GM19463 (cell line): ENCODE measurements around the gene PARP1.
"Not testable (repeated sequence)": the region's sequence is repeated elsewhere in the genome, so short reads cannot be mapped to it uniquely, and the experiment has no call there.

Source experiments
- ATAC-seq: cut with Tn5 transposase; IDR thresholded peaks from one replicate; pipeline ENCODE4 v1.9.1; 2021; ENCODE audit warnings: mild to moderate bottlenecking, moderate library complexity; ENCODE audit not compliant: unreplicated experiment

The PARP1 gene

GRCh38 chr1:226429858-226430715 lies 22.2 kb upstream of the PARP1 start:
- no peak for ATAC-seq

GRCh38 chr1:226428791-226429461 lies 21.0 kb upstream of the PARP1 start:
- ATAC-seq, result no peak

DNA sequence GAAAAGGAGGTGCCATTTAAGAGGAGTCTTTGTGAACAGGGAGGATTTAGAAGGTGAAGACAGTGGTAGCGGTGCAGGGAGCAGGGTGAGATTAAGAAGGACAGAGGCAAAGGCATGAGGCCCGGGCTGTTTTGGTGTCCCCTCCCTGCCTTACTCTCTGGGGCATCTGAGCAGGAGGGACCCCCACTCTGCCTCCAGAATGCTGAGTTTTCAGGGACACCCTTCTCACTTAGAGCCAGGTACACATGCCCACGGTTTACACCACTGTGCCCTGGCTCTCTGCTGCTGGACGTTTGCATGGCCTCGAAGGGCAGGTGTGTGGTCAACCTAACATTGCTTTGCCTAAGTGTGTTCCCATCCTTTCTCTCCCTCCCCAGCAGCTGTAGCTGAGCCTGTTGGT lies 20.5 kb upstream of the PARP1 start:
- ATAC-seq, result no peak

- no peak for ATAC-seq
Measured at GRCh38 chr1:226427131-226427530, 19.2 kb upstream of the PARP1 start.

GRCh38 chr1:226426395-226426794 lies 18.5 kb upstream of the PARP1 start:
- ATAC-seq, result not testable (repeated sequence)

GRCh38 chr1:226425431-226426031 lies 17.6 kb upstream of the PARP1 start:
- ATAC-seq, result no peak

DNA sequence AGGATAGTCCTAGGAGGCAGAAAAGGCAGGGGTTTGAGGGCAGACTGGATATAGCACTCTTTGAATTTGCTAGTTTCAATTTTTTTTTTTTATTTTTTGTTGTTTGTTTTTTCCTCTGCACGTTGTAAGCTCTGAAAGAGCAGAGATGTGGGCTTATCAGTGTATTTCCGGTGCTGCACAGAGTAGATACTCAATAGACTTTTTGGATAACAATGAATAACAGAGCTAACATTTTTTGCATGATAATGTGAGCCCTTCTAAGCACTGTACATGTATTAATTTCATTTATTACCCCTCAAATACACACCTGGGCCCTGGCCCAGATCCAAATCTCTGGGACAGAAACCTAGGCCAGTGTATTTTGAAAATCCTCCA lies 17.1 kb upstream of the PARP1 start:
- ATAC-seq, result no peak

DNA sequence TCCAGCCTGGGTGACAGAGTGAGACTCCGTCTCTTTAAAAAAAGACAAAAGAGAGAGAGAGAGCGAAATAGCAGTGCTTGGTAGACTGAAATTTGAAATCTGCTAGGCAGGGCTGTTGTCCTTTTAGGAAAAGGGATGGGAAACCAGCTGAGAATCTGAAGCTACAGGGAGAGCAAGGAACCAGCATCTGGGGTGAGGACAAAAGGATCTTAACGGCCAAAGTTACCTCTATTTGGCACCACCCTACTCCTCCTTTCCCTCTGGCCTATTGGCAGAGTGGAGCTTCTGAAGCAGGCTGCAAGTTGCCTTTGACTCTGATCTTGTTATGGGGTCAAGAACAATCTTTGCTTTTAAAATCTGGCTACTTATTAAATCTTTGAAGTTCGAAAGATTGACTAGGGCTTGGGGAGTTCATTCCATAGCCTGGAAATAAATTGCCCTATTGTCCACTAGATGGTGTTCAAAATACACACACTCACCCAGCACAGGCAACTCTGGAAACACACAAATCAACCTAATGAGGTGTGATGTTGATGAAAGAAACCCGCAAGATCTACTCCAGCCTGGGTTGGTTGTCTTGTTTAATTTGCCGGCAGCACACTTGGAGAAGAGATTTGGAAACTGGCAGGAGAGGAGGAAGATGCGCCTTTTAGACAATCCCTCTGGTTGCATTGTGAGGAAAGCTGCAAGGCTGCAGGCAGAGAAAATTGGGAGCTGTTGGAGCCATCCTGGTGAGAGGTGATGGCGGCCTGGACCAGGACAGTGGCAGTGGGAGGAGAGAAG lies 16.5 kb upstream of the PARP1 start:
- ATAC-seq, result no peak

GRCh38 chr1:226422478-226422877 lies 14.6 kb upstream of the PARP1 start:
- no peak for ATAC-seq

GRCh38 chr1:226420897-226421296 lies 13.0 kb upstream of the PARP1 start:
- ATAC-seq, result no peak

GRCh38 chr1:226420328-226420727 lies 12.4 kb upstream of the PARP1 start:
- no peak for ATAC-seq

DNA sequence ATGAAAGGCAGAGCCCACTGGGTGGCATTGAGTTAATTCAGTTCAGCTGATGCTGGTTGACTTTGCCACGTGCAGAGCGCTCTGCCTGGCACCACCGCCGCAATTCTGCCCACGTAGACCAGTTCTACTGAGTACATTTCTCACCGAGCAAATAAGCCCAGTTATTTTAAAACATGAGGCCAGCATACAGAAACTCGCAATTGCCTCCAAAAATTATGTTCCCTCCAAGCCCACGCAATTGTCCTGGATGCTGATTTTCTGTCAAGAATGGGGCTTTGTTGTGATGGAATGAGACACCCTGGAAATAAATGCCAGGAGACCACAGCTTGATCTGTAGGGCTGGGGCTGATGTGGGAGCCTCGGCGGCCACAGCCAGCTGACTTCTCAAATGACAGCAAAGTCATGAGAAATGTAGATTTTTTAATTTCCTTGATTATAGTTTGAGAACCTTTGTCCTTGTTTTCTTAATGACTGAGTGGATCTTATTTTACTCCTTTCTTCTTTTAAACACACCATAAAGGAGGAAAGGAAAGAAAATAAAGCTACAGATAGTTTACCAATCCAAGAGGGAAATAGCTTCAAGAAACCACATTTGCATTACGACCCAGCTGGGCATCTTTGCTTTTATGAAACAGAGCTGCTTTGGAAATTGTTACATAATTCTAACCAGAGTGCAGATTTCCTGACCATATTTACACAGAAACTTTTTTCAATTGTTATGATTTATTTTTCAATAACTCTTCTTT lies 11.6 kb upstream of the PARP1 start:
- ATAC-seq, result no peak

DNA sequence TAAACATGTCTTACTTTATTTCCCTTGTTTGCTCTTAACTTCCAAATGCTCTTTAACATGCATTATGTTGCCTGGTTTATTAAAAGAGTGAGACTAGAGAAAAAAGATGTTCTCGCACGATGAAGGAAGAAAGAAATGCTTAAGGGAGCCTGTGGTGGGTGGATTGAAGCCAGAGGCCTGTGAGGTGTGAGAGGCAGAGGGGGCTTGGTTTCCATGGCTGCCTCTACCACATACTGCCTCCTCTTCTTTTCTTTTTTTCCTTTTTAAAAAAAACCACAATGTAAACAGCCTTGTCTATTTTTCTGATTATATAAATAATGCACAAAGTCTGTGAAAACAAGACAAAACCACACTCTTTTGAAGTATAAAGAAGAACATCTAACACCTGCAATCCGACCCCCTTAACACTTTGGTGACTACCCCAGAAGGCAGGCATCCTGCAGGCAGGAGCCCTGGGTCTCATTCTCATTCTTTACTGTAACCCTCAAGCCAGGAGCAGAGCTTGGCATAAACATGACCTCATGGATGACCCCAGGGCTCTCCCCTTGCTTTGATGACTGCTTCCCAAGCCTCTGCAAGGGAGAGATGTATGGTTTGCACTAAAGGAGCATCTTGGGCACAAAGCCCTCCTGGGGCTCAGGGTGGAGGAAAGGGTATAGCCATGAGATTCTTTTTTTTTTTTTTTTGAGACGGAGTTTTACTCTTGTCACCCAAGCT lies 10.1 kb upstream of the PARP1 start:
- ATAC-seq, result no peak

DNA sequence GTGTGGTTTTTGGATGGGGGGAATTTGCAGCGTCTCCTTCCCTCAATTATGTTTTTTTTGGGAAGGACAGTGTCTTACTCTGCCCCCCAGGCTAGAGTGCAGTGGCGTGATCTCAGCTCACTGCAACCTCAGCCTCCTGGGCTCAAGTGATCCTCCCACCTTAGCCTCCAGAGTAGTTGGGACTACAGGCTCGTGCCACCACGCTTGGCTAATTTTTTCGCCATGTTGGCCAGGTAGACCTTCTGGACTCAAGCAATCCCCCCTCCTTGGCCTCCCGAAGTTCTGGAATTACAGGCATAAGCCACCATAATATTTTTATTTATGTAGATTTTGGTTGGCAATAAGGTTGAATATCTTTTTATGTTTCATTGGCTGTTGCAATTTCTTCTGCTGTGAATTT lies 9.5 kb upstream of the PARP1 start:
- ATAC-seq, result no peak

DNA sequence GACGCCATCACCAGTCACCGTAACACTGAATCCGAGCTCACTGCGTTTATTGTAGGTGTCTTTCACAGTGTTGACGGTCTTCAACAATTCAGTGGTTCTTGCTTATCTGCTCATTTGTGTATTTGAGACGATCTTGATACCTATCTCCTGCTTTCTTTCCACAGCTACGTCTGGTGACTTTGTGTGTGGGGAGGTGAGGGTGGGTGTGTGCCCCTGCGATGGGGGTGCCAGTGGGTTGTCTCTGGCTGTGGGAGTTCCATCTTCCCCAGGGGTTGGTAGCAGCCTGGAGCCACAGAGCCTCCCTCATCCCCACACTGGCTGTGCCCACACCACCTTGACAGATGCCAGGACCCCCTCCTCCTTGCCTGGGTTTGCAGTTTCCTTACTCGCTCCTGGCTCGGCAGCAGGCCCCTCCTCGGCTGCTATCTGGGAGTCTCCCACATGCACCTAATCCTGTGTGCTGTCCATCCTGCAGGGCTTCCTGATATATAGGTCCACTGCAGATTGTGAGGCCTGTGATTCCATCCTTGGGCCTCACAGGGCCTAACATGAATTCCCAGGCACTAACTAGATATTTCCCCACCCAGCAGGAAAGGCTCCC lies 6.3 kb upstream of the PARP1 start:
- ATAC-seq, result no peak

DNA sequence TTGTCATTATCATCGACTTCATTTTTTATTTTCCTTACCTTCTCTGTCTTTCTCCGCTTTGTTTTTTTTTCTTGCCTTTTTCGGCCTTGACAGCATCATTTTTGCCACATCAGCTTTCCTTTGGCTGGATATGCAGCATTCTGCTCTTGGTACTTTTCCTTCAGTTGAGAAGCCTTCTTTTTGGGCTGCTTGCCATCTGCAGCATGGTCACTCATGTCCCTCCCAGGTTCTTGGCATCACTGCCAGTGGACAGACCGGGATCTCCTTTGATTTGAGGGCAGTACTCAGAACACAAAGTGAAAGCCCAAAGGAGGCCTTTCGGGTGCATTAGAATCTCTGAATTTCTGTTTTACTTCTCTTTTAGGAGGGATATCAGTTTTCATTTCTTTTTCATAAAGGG lies 3.7 kb upstream of the PARP1 start:
- ATAC-seq, result no peak

DNA sequence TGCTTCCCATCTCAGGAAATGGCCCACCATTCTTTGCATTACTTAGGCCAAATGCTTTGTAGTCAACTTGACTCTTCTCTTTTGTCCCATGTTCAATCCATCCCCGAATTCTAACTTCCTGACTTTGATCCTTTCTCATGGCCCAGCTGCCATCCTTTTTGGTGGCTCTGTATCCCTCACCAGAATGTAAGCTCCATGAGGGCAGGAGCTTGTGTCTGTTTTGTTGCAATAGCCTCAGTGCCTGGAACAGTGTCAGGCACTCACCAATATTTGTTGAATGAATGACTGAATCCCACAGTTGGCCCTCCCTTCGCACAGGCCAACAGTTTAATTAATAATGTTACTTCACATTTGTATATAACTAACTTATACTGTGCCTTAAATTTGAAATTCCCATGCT lies 3.1 kb upstream of the PARP1 start:
- no peak for ATAC-seq

GRCh38 chr1:226409392-226409791 lies 1.5 kb upstream of the PARP1 start:
- ATAC-seq, result no peak
